ENCODE results near the gene AKR1A1. TPM values are rescaled to one million over a fixed set of nuclear protein-coding genes. Genes with fewer than 3 reads are reported as not detected.

AKR1A1 gene
- total and polyA plus RNA-seq, 5 experiments from 2014 or later = 74.8 to 96.3 (median 82.8) TPM

DNA sequence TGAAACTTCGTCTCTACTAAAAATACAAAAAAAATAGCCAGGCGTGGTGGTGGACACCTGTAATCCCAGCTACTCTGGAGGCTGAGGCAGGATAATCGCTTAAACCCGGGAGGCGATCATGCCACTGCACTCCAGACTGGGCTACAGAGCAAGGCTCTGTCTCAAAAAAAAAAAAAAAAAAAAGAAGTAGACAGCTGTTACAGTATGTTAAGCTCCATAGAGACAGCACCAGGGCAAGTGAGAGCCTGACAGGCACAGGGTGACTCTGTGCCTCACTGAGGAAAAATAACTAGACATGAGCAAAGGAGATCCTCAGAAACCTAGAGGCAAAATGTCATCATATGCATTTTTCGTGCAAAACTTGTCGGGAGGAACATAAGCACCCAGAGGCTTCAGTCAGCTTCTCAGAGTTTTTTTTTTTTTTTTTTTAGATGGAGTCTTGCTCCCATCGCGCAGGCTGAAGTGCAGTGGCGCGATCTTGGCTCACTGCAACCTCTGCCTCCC lies 19.9 kb upstream of the AKR1A1 start:
- Mint-ChIP-seq H3K27ac (no peak overlapping the region), H3K4me3 (no peak overlapping the region), H3K4me1 (peaks cover 0 to 2% (median under 1%) of the 10 kb centered on the region in 4 donors), H3K36me3 (no peaks in the 10 kb centered on the region), H3K27me3 (no peaks in the 10 kb centered on the region), H3K9me3 (no peaks in the 10 kb centered on the region)
- no peak for DNase-seq
- POLR2A ChIA-PET = interaction anchor here (0.7 to 1.4 kb wide), 3 partner anchors 11 to 149 kb away, joined by 3 to 5 read pairs (median 3); partner anchors contain the start of gene NASP
- no peak for ATAC-seq

DNA sequence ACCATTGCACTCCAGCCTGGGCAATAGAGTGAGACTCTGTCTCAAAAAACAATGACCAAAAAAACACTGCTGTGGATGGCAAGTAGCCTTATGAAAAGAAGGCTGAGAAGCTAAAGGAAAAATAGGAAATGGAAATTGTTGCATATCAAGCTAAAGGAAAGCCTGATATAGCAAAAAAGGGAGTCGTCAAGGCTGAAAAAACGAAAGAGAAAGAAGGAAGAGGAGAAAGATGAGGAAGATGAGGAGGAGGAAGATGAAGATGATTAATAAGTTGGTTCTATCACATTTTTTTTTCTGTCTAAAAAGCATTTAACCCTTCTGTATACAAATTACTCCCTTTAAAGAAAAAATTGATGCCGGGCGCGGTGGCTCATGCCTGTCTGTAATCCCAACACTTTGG lies 18.8 kb upstream of the AKR1A1 start:
- peaks cover 0 to 2% (median under 1%) of the 10 kb centered on the region in 4 donors for H3K4me1 Mint-ChIP-seq
- no peak overlapping the region for H3K4me3 Mint-ChIP-seq
- DNase-seq (no peak), ATAC-seq (no peak)
- H3K9me3 Mint-ChIP-seq = no peaks in the 10 kb centered on the region
- no peaks in the 10 kb centered on the region for H3K36me3 Mint-ChIP-seq
- peak overlapping the region in 1 of 10 donors; percentile 41 for H3K27ac Mint-ChIP-seq
- peaks cover 0 to under 1% (median 0%) of the 10 kb centered on the region in 5 donors for H3K27me3 Mint-ChIP-seq
- POLR2A ChIA-PET = no interaction called here

GRCh38 chr1:45535988-45536766 lies 14.4 kb upstream of the AKR1A1 start:
- peaks cover 0 to 5% (median 2%) of the 10 kb centered on the region in 4 donors for H3K4me1 Mint-ChIP-seq
- H3K4me3 Mint-ChIP-seq = no peak overlapping the region
- no peaks in the 10 kb centered on the region for H3K9me3 Mint-ChIP-seq
- POLR2A ChIA-PET = no interaction called here
- no peak for DNase-seq
- H3K27ac Mint-ChIP-seq = peak overlapping the region in 1 of 10 donors; percentile 22
- H3K27me3 Mint-ChIP-seq = peaks cover 0 to 4% (median 0%) of the 10 kb centered on the region in 5 donors
- H3K36me3 Mint-ChIP-seq = no peaks in the 10 kb centered on the region
- no peak for ATAC-seq

- H3K36me3 Mint-ChIP-seq = no peaks in the 10 kb centered on the region
- no peaks in the 10 kb centered on the region for H3K9me3 Mint-ChIP-seq
- peaks cover 0 to 4% (median 0%) of the 10 kb centered on the region in 5 donors for H3K27me3 Mint-ChIP-seq
- ATAC-seq = no peak
- H3K27ac Mint-ChIP-seq = peak overlapping the region in 1 of 10 donors; percentile 22
- H3K4me1 Mint-ChIP-seq = peaks cover 0 to 5% (median under 1%) of the 10 kb centered on the region in 4 donors
- POLR2A ChIA-PET = interaction anchor here (1.4 kb wide), 1 partner anchor 15 kb away, joined by 4 read pairs; the partner anchor contains the start of gene PRDX1
- no peak overlapping the region for H3K4me3 Mint-ChIP-seq
- DNase-seq = no peak
Observed at GRCh38 chr1:45536886-45537285, 13.7 kb upstream of the AKR1A1 start.

- POLR2A ChIA-PET = interaction anchor here (0.7 to 1.7 kb wide), 3 partner anchors 11 to 19 kb away, joined by 3 to 5 read pairs (median 4); partner anchors contain the start of gene PRDX1
- H3K27me3 Mint-ChIP-seq = peaks cover 0 to 4% (median 0%) of the 10 kb centered on the region in 5 donors
- no peak for ATAC-seq
- no peak for DNase-seq
- no peaks in the 10 kb centered on the region for H3K36me3 Mint-ChIP-seq
- no peak overlapping the region for H3K4me3 Mint-ChIP-seq
- H3K27ac Mint-ChIP-seq = peak overlapping the region in 1 of 10 donors; percentile 64
- H3K9me3 Mint-ChIP-seq = no peaks in the 10 kb centered on the region
- peaks cover 11 to 38% (median 23%) of the 10 kb centered on the region in 4 donors for H3K4me1 Mint-ChIP-seq
Observed at GRCh38 chr1:45541193-45541592, 9.4 kb upstream of the AKR1A1 start.

GRCh38 chr1:45542591-45542990 lies 8.0 kb upstream of the AKR1A1 start:
- ATAC-seq = no peak
- H3K27me3 Mint-ChIP-seq = no peaks in the 10 kb centered on the region
- peak overlapping the region in 3 of 10 donors; percentile 19 to 68 (median 28) for H3K27ac Mint-ChIP-seq
- POLR2A ChIA-PET = interaction anchor here (0.6 to 2.9 kb wide), 6 partner anchors 8 to 65 kb away, joined by 3 to 14 read pairs (median 4); partner anchors contain the start of genes AKR1A1 and PRDX1
- DNase-seq = no peak
- H3K36me3 Mint-ChIP-seq = no peaks in the 10 kb centered on the region
- H3K4me3 Mint-ChIP-seq = no peak overlapping the region
- no peaks in the 10 kb centered on the region for H3K9me3 Mint-ChIP-seq
- H3K4me1 Mint-ChIP-seq = peaks cover 10 to 38% (median 23%) of the 10 kb centered on the region in 4 donors

DNA sequence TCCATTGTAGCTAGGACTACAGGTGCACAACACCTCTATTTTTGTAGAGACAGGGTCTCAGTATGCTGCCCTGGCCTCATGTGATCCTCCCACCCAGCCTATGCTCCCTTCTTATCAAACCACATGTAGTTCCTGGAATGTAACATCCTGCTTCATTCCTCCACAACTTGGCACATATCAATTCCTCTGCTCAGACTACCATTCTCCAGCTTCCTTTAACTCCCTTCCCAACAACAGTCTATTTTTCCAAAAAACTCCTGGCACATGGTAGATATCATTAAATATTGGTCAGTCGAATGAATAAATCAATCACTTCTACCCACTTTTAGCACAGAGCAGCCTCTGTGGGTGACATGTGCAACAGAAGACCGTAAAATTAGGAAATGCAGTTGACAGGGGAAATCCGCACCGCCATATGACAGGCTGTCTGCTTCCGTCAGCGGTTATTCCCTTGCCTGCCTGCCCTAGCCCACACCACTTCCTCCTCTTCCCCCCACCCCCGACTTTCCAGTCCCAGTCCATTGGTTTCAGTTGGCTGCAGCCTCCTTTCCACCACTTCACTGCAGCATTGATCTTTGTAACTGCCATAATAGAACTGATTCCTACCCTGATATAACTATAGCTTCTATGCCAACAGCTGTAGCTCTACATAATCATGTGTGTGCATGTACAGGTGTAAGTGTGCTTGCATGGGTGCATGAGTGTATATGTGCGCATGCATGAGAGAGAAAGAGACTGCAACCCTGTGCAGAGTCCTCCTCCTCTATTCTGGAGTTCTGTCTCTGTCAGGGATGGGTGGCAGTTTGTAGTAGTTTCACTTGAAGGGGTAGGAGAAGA lies 6.8 kb upstream of the AKR1A1 start:
- DNase-seq (peak; percentile 49 to 81 (median 68)), ATAC-seq (peak; percentile 97 to 99)
- no peaks in the 10 kb centered on the region for H3K36me3 Mint-ChIP-seq
- peaks cover 10 to 38% (median 23%) of the 10 kb centered on the region in 4 donors for H3K4me1 Mint-ChIP-seq
- peak overlapping the region; percentile 34 to 94 (median 75) for H3K27ac Mint-ChIP-seq
- no peaks in the 10 kb centered on the region for H3K9me3 Mint-ChIP-seq
- H3K27me3 Mint-ChIP-seq = no peaks in the 10 kb centered on the region
- POLR2A ChIA-PET = interaction anchor here (0.7 to 2.9 kb wide), 5 partner anchors 21 to 129 kb away, joined by 3 to 14 read pairs (median 4); partner anchors contain the start of genes CCDC163, MMACHC and PRDX1
- peak overlapping the region; percentile 0 to 79 (median 67) for H3K4me3 Mint-ChIP-seq

DNA sequence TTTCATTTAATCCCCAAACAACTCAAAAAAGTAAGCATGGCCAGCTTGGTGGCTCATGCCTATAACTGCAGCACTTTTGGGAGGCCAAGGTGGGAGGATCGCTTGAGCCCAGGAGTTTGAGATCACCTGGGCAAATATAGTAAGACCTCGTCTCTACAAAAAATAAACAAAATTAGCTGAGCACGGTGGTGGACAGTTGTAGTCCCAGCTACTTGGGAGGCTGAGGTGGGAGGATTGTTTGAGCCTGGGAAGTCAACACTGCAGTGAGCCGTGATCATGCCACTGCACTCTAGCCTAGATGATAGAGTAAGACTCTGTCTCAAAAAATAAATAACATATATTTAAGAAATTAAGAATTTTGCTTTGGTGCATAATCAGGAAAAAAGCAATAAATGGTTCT lies 6.1 kb upstream of the AKR1A1 start:
- DNase-seq (no peak), ATAC-seq (no peak)
- no peak overlapping the region for H3K4me3 Mint-ChIP-seq
- H3K36me3 Mint-ChIP-seq = no peaks in the 10 kb centered on the region
- H3K27ac Mint-ChIP-seq = peak overlapping the region in 3 of 10 donors; percentile 20 to 94 (median 41)
- no peaks in the 10 kb centered on the region for H3K27me3 Mint-ChIP-seq
- H3K4me1 Mint-ChIP-seq = peaks cover 10 to 38% (median 24%) of the 10 kb centered on the region in 4 donors
- POLR2A ChIA-PET = interaction anchor here (0.7 to 2.9 kb wide), 2 partner anchors 22 to 130 kb away, joined by 3 to 14 read pairs; partner anchors contain the start of gene PRDX1
- no peaks in the 10 kb centered on the region for H3K9me3 Mint-ChIP-seq

DNA sequence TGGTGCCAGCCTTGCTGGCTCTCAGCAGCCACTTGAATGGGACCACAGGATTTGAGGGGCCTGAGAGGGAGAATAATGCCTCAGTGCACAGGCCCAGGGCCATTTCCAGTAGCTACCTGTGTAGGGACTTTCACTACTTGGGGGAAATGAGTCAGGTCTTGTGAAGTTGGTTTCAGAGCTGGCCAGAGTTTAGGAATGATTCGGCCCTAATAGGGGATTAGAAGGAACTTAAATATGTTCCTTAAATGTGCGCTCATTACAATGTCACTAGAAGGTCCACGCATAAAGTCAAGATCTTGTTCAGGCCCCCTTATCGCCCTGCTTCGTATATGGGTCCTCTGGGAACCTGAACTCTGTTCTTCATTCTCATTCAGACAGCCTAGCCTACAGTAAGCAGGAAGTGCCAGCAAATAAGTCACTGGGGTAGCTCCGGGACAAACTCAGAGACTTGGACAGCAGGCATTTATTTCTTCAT lies 5.6 kb upstream of the AKR1A1 start:
- no peaks in the 10 kb centered on the region for H3K36me3 Mint-ChIP-seq
- DNase-seq = no peak
- no peak for ATAC-seq

DNA sequence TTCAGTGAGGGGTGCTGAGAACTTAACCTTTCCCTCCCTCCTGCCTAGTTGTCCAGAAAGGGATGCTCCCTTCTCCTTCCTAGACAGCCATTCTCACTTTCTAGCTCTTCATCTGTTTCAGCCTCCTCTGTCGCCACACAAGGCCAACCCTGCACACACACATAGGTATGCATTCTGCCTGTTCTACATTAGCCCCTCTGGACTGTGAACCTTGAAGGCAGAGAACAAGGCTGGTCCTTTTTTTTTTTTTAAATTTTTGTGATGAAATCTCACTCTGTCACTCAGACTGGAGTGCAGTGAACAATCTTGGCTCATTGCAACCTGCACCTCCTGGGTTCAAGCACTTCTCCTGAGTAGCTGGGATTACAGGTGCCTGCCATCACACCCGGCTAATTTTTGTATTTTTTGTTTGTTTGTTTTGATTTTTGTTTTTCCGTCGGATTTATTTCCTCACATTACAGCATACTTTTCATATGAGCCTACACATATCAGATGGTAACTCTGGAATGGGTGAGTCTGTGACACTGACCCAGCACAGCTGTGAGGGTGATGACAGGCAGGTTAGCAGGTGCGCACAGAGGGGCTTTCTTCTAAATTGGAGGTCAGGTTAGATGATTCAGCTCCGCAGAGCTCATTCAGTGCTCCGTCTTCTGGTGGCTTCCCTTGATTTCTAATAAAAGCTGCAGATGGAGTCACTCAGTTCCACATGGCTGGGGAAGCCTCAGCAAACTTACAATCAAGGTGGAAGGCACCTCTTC lies 4.9 kb upstream of the AKR1A1 start:
- Mint-ChIP-seq H3K27ac (peak overlapping the region in 5 of 10 donors; percentile 41 to 89 (median 58)), H3K36me3 (no peaks in the 10 kb centered on the region), H3K9me3 (no peaks in the 10 kb centered on the region), H3K4me3 (no peak overlapping the region), H3K4me1 (peaks cover 10 to 42% (median 26%) of the 10 kb centered on the region in 4 donors), H3K27me3 (no peaks in the 10 kb centered on the region)
- POLR2A ChIA-PET = interaction anchor here (1.1 to 2.9 kb wide), 2 partner anchors 23 to 24 kb away, joined by 4 to 14 read pairs; partner anchors contain the start of gene PRDX1
- ATAC-seq (no peak), DNase-seq (no peak)

More for the DNA sequence above, 5.6 kb upstream of the AKR1A1 start:
- Mint-ChIP-seq H3K4me1 (peaks cover 10 to 38% (median 24%) of the 10 kb centered on the region in 4 donors), H3K9me3 (no peaks in the 10 kb centered on the region), H3K4me3 (peak overlapping the region in 1 of 10 donors; percentile 37), H3K27ac (peak overlapping the region in 4 of 10 donors; percentile 15 to 89 (median 50)), H3K27me3 (no peaks in the 10 kb centered on the region)
- POLR2A ChIA-PET = interaction anchor here (2.9 kb wide), 1 partner anchor 23 kb away, joined by 14 read pairs; the partner anchor contains the start of gene PRDX1

- H3K27me3 Mint-ChIP-seq = no peaks in the 10 kb centered on the region
- peak overlapping the region; percentile 6 to 99 (median 92) for H3K27ac Mint-ChIP-seq
- H3K9me3 Mint-ChIP-seq = peaks cover 0 to 2% (median 0%) of the 10 kb centered on the region in 9 donors
- H3K4me3 Mint-ChIP-seq = peak overlapping the region; percentile 95 to 98 (median 96)
- H3K4me1 Mint-ChIP-seq = peaks cover 8 to 29% (median 23%) of the 10 kb centered on the region in 4 donors
- peaks cover 0 to 15% (median 0%) of the 10 kb centered on the region in 3 donors for H3K36me3 Mint-ChIP-seq
- DNase-seq (no peak), ATAC-seq (no peak)
- POLR2A ChIA-PET = interaction anchor here (0.7 to 2.8 kb wide), 10 partner anchors 9 to 540 kb away, joined by 3 to 44 read pairs (median 4); partner anchors contain the start of genes CCDC163, MMACHC, MUTYH and PRDX1
Observed at GRCh38 chr1:45551684-45552083, 1.1 kb downstream of the AKR1A1 start.

All from naive thymus-derived CD8-positive, alpha-beta T cell (primary cell).